SU-DHL-6 (cell line): ENCODE data around the gene CCDC63.
"Not testable (repeated sequence)": the region's sequence is repeated elsewhere in the genome, so short reads cannot be mapped to it uniquely, and the experiment has no call there.

Experiments used
- EZH2phosphoT487 ChIP-seq: fragments of 200-600 bp; sonication (generic), shearing (Covaris generic); conservative IDR thresholded peaks from 2 replicates; pipeline ENCODE4 v1.6.1; 2018; ENCODE audit warnings: mild to moderate bottlenecking, antibody characterized with exemption, low read length, moderate library complexity, mixed read lengths
- TF ChIP-seq, protein P1 (sequence below): fragments of 200-600 bp; sonication (generic); IDR thresholded peaks from one replicate; pipeline ENCODE4 v1.5.1; 2017; ENCODE audit warnings: antibody characterized with exemption, mild to moderate bottlenecking, low read length, moderate library complexity; ENCODE audit not compliant: insufficient read depth, poor library complexity, severe bottlenecking

- TF ChIP-seq, protein P1, sequence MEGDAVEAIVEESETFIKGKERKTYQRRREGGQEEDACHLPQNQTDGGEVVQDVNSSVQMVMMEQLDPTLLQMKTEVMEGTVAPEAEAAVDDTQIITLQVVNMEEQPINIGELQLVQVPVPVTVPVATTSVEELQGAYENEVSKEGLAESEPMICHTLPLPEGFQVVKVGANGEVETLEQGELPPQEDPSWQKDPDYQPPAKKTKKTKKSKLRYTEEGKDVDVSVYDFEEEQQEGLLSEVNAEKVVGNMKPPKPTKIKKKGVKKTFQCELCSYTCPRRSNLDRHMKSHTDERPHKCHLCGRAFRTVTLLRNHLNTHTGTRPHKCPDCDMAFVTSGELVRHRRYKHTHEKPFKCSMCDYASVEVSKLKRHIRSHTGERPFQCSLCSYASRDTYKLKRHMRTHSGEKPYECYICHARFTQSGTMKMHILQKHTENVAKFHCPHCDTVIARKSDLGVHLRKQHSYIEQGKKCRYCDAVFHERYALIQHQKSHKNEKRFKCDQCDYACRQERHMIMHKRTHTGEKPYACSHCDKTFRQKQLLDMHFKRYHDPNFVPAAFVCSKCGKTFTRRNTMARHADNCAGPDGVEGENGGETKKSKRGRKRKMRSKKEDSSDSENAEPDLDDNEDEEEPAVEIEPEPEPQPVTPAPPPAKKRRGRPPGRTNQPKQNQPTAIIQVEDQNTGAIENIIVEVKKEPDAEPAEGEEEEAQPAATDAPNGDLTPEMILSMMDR: not testable (repeated sequence)
- TF ChIP-seq EZH2phosphoT487: not testable (repeated sequence)
These were observed 11.2 kb downstream of the CCDC63 start for GRCh38 chr12:110857954-110858353.
